ENCODE data around the gene ULK4.

- TF ChIP-seq POLR2A (IDR thresholded peaks at IDR 0.05) (no peak), CTCF (IDR thresholded peaks at IDR 0.05) (no peak)
Measured at GRCh38 chr3:41518626-41519025, 443.3 kb downstream of the ULK4 start.
